Inflammatory macrophage (primary cell): Measurements from ENCODE around the gene PAK6.

Experiments
- DNase-seq, 2 donors: peaks; one replicate each; pipeline ENCODE4 v3.0.0-alpha.2; 2020 to 2022

The PAK6 gene

DNA sequence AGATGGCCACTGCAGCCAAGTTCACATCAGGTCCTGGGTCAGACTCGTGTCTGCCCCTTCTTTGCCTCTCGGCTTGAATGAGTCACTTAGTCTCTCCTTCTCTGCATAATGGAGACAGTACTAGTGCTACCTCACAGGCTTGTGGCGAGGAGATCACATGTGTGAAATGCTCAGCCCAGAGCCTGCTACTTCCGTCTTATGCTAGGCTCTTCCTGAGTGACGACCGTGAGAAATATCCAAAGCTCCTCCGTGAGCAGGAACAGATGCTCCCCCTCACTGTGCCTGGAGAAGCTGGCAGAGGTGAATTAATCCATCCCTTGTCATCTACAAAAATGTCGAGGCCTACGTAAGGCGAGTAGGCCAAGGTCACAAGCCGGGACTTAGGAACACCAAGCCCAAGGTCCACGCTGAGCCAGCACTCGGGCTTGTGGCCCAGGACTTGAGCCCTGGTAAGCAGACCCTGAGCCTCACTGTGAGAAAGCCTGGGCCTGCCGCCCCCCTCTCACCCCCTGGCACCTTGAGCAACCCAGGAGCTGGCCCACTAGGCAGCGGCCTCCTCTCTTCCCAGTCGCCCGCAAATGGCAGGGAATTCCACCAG is 17.9 kb downstream of the PAK6 start:
- peak; percentile 54 to 64 for DNase-seq

DNA sequence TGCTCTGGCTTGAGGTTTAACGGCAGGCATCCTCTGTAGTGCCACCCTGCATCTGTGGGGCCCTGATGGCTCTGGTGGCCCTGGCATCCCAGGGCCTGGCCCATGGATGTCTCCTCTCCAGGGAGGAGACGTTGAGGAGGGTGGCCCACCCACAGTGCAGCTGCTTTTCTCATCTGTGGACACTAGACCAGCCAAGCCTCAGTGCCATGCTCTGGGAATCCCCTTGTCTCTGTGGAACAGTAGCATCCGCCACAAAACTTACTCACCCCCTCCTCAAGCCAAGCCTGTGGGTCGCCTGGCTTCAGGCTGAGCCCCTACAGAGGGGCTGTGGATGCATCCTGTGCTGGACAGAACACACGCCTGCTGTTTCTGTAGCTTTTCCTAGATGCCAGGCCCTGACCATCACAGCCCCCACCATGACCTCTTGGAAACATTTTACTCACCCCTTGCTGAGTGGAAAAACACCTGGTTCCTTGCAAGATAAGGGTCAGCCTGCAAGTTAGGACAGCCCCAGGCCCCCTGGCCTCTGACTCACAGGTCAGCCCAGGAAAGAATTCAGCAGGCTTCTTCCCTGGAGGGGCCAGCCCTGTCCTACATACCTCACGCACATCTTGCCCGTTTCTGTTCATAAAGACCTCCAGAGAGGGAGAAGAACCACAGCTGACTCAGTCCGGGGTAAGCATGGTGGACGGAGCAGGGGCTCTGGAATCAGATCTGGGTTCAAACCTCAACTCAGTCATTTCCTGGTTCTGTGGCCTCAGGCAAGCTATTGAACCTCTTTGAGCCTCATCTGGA is 19.0 kb downstream of the PAK6 start:
- no peak for DNase-seq

DNA sequence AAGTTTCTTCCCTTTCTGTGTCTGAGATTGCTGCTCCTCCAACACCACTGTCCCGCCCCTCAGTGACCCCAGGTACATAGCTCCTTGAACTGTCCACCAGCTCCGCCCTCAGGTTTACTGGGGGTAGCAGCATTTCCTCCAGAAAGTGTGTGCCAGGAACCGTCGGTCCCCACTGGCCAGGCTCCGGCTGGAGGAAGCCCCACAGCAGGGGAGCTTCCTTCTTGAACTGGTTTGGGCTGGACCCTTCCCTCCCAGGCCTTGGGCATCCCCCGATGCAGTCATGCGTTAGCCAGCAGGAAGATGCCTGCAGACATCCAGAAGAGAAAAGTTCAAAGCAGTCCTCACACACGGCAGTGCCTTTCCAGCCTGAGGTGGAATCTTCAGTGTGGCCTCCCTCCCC is 19.7 kb downstream of the PAK6 start:
- no peak for DNase-seq

DNA sequence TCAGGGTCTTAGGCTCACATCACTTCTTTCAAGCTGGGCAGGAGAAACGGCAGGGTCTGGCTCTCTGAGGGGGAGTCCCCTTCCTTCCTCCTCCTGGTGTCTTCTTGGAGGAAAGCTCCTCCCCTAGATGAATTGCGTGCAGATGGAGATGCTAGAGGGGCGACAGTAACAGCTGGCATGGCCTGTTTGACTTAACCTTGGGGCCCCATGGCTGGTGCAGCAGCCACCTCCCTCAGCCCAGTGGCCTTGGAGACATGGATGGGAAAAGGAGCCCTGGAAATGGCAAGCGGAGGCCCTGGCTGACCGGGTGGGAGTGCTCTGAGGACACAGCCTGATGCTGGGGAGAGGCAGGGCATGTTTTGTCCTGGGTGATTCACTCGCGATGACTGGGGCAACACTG is 20.2 kb downstream of the PAK6 start:
- no peak for DNase-seq

DNA sequence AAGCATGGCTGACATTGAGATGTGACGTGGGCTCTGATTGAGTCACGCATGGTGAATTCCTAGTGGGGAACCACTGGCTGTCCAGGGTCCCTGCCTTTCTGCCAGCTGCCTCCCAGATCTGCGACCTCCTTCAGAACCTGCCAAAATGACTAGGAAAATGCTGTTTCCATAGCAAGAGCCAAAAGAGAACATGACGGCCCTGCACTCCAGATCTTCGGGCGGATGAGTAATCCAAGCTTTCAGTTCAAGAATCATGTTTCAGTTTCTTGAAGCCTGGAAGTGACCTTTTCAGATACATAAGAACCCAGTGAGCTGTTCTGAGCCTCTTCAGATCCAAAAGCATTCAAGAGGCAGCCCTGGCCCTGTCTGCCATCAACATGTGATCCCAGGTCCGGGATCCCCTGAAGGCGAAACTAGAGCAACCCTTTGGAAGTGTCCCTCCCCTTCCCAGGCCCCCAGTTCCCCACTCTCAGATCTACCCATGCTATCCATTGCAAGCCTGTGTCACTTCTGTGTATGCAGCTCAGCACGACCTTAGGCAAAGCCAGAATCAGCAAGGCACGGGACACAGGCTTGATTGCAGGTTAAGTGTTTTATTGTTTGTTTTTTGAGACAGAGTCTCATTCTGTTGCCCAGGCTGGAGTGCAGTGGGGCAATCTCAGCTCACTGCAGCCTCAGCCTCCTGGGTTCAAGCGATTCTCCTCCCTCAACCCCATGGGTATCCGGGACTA is 24.3 kb downstream of the PAK6 start:
- no peak for DNase-seq

DNA sequence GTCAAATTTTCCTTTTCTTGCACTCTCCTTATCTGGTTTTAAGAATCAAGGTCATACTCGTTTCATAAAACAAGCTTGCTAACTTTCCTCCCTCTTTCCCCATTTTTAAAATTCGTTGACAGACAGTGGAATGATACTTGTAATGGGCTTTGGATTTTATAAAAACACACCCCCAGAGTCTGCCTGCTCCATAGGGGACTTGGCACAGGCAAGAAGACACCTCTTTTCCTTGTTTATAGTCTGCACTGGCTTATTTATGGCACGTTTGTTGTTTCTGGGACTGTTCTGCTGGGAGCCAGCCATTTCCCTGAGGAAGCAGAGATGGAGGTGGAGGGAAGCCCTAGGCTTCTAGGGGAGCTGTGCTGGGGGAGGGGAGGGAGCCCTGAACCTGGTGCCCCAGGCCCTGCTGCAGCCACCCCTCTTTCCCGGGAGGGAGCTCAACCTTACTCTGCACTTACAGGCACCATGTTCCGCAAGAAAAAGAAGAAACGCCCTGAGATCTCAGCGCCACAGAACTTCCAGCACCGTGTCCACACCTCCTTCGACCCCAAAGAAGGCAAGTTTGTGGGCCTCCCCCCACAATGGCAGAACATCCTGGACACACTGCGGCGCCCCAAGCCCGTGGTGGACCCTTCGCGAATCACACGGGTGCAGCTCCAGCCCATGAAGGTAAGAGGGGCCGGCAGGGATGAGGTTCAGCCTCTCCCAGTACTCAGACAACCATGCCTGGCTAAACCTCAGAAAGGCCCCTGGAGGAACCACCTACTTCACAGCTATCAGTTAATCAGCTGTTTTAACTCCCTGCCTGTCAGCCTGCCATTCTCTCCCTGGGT is 25.7 kb downstream of the PAK6 start:
- DNase-seq = no peak

DNA sequence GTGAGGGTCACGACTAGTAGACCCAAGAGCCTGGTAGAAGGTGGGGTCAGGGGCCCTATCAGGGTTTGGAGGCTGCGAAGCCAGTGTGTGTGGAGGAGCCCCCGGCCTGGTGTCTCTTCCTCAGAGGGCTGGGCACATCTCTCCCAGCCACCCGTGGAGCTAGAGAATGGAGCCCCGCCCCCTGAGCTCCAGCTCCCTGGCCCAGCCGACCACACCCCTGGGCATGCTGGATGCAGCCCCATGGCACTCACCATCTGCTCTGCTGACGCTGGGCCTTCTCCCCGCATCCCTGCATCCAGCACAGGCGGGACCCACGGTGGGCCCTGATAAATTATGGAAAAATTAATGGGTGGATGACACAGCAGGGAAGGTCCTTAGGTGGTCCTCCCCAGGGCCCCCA is 26.5 kb downstream of the PAK6 start:
- DNase-seq = no peak

DNA sequence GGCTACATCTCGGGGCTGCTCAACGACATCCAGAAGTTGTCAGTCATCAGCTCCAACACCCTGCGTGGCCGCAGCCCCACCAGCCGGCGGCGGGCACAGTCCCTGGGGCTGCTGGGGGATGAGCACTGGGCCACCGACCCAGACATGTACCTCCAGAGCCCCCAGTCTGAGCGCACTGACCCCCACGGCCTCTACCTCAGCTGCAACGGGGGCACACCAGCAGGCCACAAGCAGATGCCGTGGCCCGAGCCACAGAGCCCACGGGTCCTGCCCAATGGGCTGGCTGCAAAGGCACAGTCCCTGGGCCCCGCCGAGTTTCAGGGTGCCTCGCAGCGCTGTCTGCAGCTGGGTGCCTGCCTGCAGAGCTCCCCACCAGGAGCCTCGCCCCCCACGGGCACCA is 27.0 kb downstream of the PAK6 start:
- DNase-seq = no peak

DNA sequence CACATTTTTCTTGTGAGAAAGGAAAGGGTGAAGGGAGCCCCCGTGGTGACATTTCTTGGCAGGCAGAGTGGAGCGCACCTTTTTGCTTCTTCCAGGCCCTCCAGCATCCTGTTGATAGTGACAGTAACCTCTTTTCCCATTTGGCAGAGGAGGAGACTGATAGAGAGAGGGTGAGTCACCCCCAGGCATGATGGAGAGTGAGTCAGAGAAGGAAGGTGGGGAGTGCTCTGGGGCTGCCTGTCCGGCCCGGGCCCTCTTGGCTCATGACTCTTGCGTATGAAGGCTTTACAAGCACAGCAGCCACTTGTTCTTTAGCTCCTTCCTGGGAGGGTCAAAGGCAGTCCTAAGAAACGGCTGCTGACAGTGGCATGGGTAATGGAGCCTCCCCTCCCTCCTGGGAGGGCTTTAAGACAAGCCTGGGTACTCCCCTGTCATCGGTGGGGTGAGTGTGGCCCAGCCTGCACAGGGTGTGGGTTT is 28.0 kb downstream of the PAK6 start:
- DNase-seq = peak; percentile 78 to 89

DNA sequence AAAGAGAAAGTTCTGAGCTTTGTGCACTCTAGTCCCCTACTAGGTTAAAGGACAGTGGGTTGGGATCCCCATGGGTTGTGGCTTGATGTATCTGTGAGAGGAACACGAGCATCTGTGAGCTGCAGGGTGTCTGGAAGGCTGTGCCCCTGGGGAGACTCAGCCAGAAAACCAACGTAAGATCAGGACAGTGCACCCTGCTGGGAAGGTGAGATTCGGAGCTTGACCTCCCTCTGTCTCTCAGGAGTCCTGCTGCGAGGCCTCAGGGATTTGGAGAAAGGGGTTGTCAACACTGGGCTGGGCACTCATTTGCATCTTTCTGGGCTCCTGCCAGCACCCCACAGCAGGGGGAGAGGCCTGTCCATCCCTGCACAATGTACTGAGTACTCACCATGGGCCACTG is 28.8 kb downstream of the PAK6 start:
- DNase-seq = no peak

DNA sequence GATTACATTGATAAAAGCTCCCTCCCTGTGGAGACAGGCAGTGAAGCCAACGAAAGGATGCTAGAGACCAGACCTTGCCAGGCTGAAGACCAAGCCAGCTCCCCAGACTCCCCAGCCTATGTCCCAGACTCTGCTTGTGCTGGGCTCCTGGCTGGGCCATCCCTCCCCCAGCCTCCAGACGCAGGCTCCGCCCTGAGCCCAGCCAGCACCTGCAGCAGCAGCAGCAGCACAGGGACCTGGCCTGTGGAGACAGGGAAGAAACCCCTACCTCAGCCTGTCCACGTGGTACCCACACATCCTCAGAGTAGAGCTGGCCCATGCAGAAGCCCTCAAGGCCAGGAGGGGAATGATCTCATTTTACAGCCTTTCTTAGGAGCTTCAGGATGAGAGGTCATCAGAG is 30.7 kb downstream of the PAK6 start:
- DNase-seq = no peak

DNA sequence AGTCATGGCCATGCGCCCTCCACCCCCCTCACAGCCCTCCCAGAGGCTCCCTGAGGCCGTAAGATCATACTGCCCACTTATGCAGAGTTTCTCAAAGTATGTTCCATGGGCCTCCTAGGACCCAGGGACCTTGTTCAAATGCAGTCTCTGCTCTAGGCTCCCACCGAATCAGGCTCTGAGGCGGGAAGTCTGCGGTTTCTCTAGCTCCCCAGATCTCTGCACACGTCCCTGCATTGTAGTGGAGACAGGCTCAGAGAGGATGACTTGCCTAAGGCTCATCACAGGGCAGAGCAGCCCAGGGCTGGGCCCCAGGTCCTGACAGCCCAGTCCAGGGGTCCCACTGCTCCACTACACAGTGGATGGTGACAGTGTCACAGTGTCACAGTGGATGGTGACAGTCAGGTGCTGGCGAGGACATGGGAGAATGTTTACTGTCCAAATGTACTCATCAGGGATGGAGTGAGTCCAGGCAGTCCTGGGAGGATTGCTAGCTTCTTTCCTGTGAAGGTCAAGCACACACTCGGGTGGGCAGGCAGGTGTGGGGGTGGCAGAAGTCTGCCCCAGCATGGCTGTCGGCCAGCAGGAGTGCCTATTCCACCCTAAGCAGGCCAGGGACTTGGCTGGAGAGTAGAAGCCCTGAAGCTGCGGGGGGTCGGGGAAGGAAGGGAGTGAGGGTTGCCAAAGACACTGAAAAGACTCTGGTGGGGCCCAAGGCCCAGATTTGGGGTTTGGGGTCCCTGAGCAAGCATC is 31.6 kb downstream of the PAK6 start:
- no peak for DNase-seq

DNA sequence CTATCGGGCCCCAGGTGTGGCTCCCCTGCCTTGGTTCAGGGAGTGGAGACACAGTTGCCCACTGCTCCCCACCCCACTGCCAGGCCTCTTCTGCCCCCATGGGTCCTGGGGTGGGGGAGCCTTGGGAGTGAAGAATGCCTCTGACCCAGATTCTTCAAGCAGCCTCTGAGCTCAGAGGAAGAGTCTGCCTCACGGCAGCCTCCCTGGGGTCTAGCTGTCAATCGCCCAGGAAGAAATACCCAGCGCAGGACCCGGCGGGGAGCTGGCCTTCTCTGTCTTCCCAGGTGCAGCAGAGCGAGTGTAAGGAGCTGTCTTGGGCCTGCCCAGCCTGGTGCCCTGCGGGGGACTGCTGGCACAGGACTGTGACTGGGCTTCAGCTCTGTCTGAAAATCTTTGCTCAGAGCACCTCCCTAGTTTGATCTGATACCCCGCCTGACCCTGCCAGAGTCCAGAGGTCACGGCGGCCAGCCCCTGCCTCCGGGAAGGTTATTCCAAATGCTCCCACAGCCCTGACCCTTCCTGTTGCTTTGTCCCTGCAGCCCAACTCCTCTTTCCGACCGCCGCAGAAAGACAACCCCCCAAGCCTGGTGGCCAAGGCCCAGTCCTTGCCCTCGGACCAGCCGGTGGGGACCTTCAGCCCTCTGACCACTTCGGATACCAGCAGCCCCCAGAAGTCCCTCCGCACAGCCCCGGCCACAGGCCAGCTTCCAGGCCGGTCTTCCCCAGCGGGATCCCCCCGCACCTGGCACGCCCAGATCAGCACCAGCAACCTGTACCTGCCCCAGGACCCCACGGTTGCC is 33.0 kb downstream of the PAK6 start:
- DNase-seq = no peak

DNA sequence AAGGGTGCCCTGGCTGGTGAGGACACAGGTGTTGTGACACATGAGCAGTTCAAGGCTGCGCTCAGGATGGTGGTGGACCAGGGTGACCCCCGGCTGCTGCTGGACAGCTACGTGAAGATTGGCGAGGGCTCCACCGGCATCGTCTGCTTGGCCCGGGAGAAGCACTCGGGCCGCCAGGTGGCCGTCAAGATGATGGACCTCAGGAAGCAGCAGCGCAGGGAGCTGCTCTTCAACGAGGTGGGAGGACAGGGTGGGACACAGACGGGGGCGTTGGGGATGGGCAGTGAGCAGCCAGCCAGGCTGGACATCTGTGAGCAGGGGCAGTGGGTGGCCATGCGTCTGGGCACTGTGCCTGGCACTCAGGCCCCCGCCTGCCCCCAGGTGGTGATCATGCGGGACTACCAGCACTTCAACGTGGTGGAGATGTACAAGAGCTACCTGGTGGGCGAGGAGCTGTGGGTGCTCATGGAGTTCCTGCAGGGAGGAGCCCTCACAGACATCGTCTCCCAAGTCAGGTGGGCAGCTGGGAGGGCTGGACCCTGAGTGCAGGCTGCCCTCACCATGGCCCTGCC is 33.7 kb downstream of the PAK6 start:
- DNase-seq = no peak

DNA sequence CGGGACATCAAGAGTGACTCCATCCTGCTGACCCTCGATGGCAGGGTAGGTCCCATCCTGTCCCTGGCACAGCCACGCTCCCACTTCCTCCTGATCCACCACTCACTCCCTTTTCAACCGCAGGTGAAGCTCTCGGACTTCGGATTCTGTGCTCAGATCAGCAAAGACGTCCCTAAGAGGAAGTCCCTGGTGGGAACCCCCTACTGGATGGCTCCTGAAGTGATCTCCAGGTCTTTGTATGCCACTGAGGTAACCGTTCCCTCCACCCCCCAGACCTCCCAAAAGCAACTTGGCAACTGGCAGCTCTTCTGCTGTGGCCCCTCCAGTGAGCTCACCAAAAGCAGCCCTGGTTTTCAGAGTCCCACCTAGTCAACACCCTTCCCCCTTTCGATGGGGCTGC is 34.6 kb downstream of the PAK6 start:
- no peak for DNase-seq

DNA sequence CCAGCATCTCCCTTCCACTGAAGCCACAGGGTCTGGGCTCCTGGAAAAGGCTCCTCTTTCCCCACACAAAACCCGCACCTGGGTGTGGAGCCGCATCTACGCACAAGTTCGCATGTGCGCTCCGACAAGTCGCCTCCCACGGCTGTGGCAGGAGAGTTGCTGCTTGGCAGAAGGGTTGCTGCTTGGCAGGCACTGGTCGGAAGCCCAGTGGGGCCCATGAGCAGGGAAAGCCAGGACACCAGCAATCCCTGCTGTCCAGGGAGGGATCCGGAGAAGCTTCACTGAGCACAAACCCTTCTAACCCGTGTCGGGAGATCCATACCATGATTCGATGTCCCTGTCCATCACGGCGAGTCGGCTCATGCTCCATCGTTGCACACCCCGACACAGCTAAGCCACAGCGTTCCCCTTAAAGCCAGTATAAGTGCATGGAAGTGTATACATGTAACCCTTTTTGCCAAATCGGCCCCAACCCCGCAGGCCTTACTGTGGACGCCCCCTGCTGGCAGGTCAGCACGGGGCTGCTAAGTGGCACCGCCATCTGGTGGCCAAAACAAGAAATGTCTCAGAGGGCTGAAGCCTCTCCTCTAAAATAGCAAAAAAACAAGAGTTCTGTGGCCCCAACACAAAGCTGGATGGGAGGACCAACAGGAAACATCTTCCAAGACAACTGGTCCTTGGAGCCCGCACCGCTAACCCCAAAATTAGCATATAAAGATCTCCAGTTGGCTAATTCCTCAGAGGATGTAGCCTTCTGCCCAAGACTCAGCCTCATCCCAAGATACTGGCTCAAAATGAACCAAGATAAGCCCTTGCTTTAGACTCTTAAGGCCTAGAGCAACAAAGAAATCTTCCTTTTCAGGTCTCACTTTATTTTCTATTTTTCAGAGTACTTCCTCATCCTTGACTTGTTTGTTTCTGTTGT is 35.7 kb downstream of the PAK6 start:
- DNase-seq = peak; percentile 88 to 89

DNA sequence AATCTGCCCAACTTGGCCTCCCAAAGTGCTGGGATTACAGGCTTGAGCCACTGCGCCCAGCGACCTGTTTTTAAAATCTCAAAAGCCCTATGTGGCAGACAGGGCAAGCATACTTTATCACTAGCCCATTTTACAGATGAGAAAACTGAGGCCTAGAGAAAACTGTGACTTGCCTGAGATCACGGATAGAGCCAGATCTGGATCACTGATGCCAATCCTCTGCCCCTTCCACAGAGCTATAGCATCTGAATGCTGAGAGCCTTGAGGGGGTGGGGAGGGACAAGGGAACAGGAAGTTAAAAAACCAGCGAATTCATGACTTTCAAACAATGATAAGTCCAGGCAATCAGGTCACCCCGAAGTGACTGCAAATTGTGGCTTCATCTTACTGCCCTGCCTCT is 36.7 kb downstream of the PAK6 start:
- DNase-seq = peak in 1 of 2 donors; percentile 17

DNA sequence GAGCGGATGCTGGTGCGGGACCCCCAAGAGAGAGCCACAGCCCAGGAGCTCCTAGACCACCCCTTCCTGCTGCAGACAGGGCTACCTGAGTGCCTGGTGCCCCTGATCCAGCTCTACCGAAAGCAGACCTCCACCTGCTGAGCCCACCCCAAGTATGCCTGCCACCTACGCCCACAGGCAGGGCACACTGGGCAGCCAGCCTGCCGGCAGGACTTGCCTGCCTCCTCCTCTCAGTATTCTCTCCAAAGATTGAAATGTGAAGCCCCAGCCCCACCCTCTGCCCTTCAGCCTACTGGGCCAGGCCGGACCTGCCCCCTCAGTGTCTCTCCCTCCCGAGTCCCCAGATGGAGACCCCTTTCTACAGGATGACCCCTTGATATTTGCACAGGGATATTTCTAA is 37.1 kb downstream of the PAK6 start:
- DNase-seq = no peak

DNA sequence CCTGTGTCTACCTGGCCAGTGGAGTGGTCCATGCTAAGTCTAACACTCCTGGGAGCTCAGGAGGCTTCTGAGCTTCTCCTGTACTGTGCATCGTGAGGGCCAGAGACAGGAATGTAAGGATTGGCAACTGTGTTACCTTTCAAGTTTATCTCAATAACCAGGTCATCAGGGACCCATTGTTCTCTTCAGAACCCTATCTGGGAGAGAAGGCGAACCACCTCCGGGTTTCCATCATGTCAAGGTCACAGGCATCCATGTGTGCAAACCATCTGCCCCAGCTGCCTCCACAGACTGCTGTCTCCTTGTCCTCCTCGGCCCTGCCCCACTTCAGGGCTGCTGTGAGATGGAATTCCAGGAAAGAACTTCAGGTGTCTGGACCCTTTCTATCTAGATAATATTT is 38.1 kb downstream of the PAK6 start:
- no peak for DNase-seq

DNA sequence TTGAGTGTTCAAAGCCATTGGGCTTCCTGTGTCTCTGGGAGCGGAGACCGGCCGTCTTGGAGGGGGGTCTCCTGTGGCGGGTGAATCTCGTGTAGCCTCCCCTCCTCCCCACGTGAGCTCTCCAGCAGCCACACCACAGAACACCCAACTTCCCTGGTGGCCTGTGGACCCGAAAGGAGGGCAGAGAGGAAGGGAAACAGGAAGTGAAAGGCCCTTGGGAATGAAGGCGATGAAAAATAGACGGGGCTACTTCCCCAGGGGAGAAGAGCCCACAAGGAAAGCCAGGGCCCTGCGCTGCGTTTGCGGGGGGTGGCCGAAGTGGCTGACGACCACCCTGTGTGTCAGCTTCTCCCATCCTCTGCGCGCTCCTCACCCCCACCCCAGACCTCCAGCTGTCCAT is 38.6 kb downstream of the PAK6 start:
- DNase-seq = peak; percentile 50 to 53
